A549 (cell line): ENCODE measurements around the gene SDF4. TPM values are rescaled to one million over a fixed set of nuclear protein-coding genes. Genes with fewer than 3 reads are reported as not detected.
A peak's percentile ranks its signal among the peaks of the same experiment; 100 is the strongest.

Experiments used
- ATAC-seq, 2 experiments: fragments of 200-7000 bp in 1 of 2; fragments of >200 bp in 1 of 2; cut with Nextera tagmentation in 1 of 2; cut with Tn5 transposase in 1 of 2; 3 replicates each; pipeline versions ENCODE4 v1.8.0 to v1.9.1; 2018 to 2020; ENCODE audit warnings: mild to moderate bottlenecking in 1 of 2, moderate library complexity in 1 of 2
- CTCF ChIA-PET: fragments of 300-600 bp; sonication (Branson Sonifier 250); formaldehyde crosslinking; extraction: SDS; loops from one replicate; lab custom pipeline; 2021; ENCODE audit warnings: antibody characterized with exemption, inconsistent platforms; lab: Yijun Ruan, JAX
- POLR2A ChIA-PET: fragments of 350-600 bp; formaldehyde crosslinking; extraction: SDS; loops from one replicate; lab custom pipeline; 2021; ENCODE audit warnings: antibody characterized with exemption, inconsistent platforms; lab: Yijun Ruan, JAX
- DNase-seq, 2 experiments: peaks; one replicate each; pipeline versions ENCODE4 v3.0.0 to v3.0.0-alpha.2; 2011 to 2016; ENCODE audit warnings: low read depth in 1 of 2, low spot score in 1 of 2
- FAIRE-seq: peaks from 2 replicates; lab custom pipeline; 2011; peaks lifted over from hg19 to GRCh38; lab: Jason Lieb, UNC
- H3K27ac ChIP-seq, 2 experiments: fragments of >200 bp; sonication (Bioruptor Twin); formaldehyde crosslinking; 3 replicates each; pipeline ENCODE4 v1.5.1; 2016 to 2017
- H3K4me1 ChIP-seq: fragments of >200 bp; sonication (Bioruptor Twin); formaldehyde crosslinking; 3 replicates; pipeline ENCODE4 v1.6.1; 2016
- H3K4me2 ChIP-seq: fragments of >200 bp; sonication (Bioruptor Twin); formaldehyde crosslinking; 3 replicates; pipeline ENCODE4 v1.6.1; 2016
- H3K4me3 ChIP-seq: fragments of >200 bp; sonication (Bioruptor Twin); formaldehyde crosslinking; 3 replicates; pipeline ENCODE4 v1.5.1; 2016
- H3K9me3 ChIP-seq: fragments of >200 bp; sonication (Bioruptor Twin); formaldehyde crosslinking; 3 replicates; pipeline ENCODE4 v1.6.1; 2016
- CHD4 ChIP-seq: fragments of 200-600 bp; sonication (generic); IDR thresholded peaks from 2 replicates; pipeline ENCODE4 v1.6.1; 2016; ENCODE audit warnings: antibody characterized with exemption, mild to moderate bottlenecking, borderline replicate concordance
- ELK1 ChIP-seq: fragments of 150-350 bp; IDR thresholded peaks from 2 replicates; pipeline ENCODE4 v1.6.1; 2014; ENCODE audit warnings: low read depth, mild to moderate bottlenecking, low read length
- FOXS1 ChIP-seq: fragments of 250-450 bp; sonication (Bioruptor Pico); IDR thresholded peaks from 2 replicates; pipeline ENCODE4 v1.5.0; 2020; ENCODE audit warnings: mild to moderate bottlenecking, moderate library complexity
- HMGXB4 ChIP-seq: fragments of 250-450 bp; sonication (Bioruptor Pico); IDR thresholded peaks from 2 replicates; pipeline ENCODE4 v1.5.0; 2021; ENCODE audit warnings: mild to moderate bottlenecking, moderate library complexity, borderline replicate concordance
- HOXA7 ChIP-seq: fragments of 250-450 bp; sonication (Bioruptor Pico); IDR thresholded peaks from 2 replicates; pipeline ENCODE4 v1.5.0; 2020; ENCODE audit warnings: mild to moderate bottlenecking, moderate library complexity
- HOXB5 ChIP-seq: fragments of 250-450 bp; sonication (Bioruptor Pico); IDR thresholded peaks from 2 replicates; pipeline ENCODE4 v1.5.0; 2020; ENCODE audit warnings: mild to moderate bottlenecking, moderate library complexity
- KDM5A ChIP-seq: fragments of 200-600 bp; sonication (generic); IDR thresholded peaks from 2 replicates; pipeline ENCODE4 v1.6.1; 2016; ENCODE audit warnings: antibody characterized with exemption, mild to moderate bottlenecking
- MAZ ChIP-seq: fragments of 150-350 bp; IDR thresholded peaks from 2 replicates; pipeline ENCODE4 v1.6.1; 2014; ENCODE audit warnings: antibody characterized with exemption, low read depth, low read length, borderline replicate concordance
- MYC ChIP-seq: IDR thresholded peaks from 2 replicates; pipeline ENCODE4 v1.6.1; 2012; ENCODE audit warnings: mild to moderate bottlenecking, inconsistent platforms, low read length, improper control_type of control experiment, borderline replicate concordance
- NFE2L2 ChIP-seq: fragments of 150-350 bp; conservative IDR thresholded peaks from 2 replicates; pipeline ENCODE4 v1.6.1; 2014; ENCODE audit warnings: low read length
- PHF8 ChIP-seq: fragments of 200-600 bp; sonication (generic); IDR thresholded peaks from 2 replicates; pipeline ENCODE4 v1.6.1; 2016; ENCODE audit warnings: low read depth, mild to moderate bottlenecking, antibody characterized with exemption, moderate library complexity, borderline replicate concordance
- POLR2A ChIP-seq: IDR thresholded peaks from 2 replicates; pipeline ENCODE4 v1.6.1; 2012; ENCODE audit warnings: mild to moderate bottlenecking, low read length
- RAD21 ChIP-seq, 2 experiments: fragments of >200 bp in 1 of 2; sonication (Bioruptor Twin) in 1 of 2; formaldehyde crosslinking in 1 of 2; IDR thresholded peaks in 1 of 2; conservative IDR thresholded peaks in 1 of 2; 2 replicates in 1 of 2; 3 replicates in 1 of 2; pipeline ENCODE4 v1.6.1; 2012 to 2018; ENCODE audit warnings: inconsistent platforms in 1 of 2
- SREBF2 ChIP-seq: fragments of 450-650 bp; IDR thresholded peaks from 2 replicates; pipeline ENCODE4 v1.6.1; 2014; ENCODE audit warnings: mild to moderate bottlenecking, moderate library complexity
- TFCP2L1 ChIP-seq: fragments of 250-450 bp; sonication (Bioruptor Pico); IDR thresholded peaks from 2 replicates; pipeline ENCODE4 v1.5.0; 2021; ENCODE audit warnings: mild to moderate bottlenecking
- ZC3H11A ChIP-seq: fragments of 450-650 bp; IDR thresholded peaks from 2 replicates; pipeline ENCODE4 v1.6.1; 2014; ENCODE audit warnings: antibody characterized with exemption, mild to moderate bottlenecking
- ZNF302 ChIP-seq: fragments of 250-450 bp; sonication (Bioruptor Pico); IDR thresholded peaks from 2 replicates; pipeline ENCODE4 v1.9.0; 2021; ENCODE audit warnings: inconsistent platforms, mild to moderate bottlenecking, moderate library complexity
- WGBS: methylation state at CpG from one replicate; pipeline ENCODE4 v1.1.6; 2017; ENCODE audit errors: missing lambda C conversion rate; 5-methylcytosine and 5-hydroxymethylcytosine counted together
- polyA plus RNA-seq, 4 experiments: library from polyadenylated mRNA; depleted of rRNA in 3 of 4; stranded (reverse); fragments of >200 nt; fragmentation: RNase III in 1 of 4; extraction: RNeasy Plus Mini Kit Qiagen cat#74134 plus additional on column Dnase treatment in 1 of 4; gene quantifications; 2 replicates in 3 of 4; 3 replicates in 1 of 4; pipeline ENCODE4 v1.2.3, GENCODE V29; 2011 to 2017

Gene SDF4
- polyA plus RNA-seq, 2 of the 4 experiments (the other 2 are of a cell fraction) = 58.3 to 97.4 TPM

- TF ChIP-seq ZC3H11A (no peak), NFE2L2 (no peak), ZNF302 (CRISPR knock-in tag) (no peak), RAD21 (conservative IDR thresholded peaks at IDR 0.05 in 1 of 2, IDR thresholded peaks at IDR 0.05 in 1 of 2) (no peak)
Observed at GRCh38 chr1:1173061-1173792, 58.6 kb downstream of the SDF4 start.

GRCh38 chr1:1171546-1172340 is 60.1 kb downstream of the SDF4 start:
- no peak overlapping the region for H3K4me2 ChIP-seq
- WGBS = 75% methylated on average over 2 of the region's 33 CpGs
- H3K9me3 ChIP-seq = no peaks in the 10 kb centered on the region
- DNase-seq (no peak), FAIRE-seq (no peak), ATAC-seq (no peak)
- POLR2A ChIA-PET = no interaction called here
- CTCF ChIA-PET = interaction anchor here (1.1 kb wide), 1 partner anchor 170 kb away, joined by 3 read pairs; no protein-coding TSS in a partner anchor
- no peak overlapping the region for H3K4me3 ChIP-seq
- TF ChIP-seq PHF8 (no peak), KDM5A (no peak), FOXS1 (CRISPR knock-in tag) (no peak), HMGXB4 (CRISPR knock-in tag) (no peak), CHD4 (no peak), ELK1 (no peak), MAZ (no peak), SREBF2 (no peak), HOXA7 (CRISPR knock-in tag) (no peak), MYC (no peak), POLR2A (no peak)
- no peaks in the 10 kb centered on the region for H3K4me1 ChIP-seq
- H3K27ac ChIP-seq = no peak overlapping the region

More at GRCh38 chr1:1173061-1173792, 58.6 kb downstream of the SDF4 start:
- Histone ChIP-seq H3K4me1 (no peaks in the 10 kb centered on the region), H3K9me3 (no peaks in the 10 kb centered on the region), H3K27ac (no peak overlapping the region), H3K4me3 (no peak overlapping the region), H3K4me2 (no peak overlapping the region)
- no peak for FAIRE-seq
- POLR2A ChIA-PET = no interaction called here
- ATAC-seq = no peak
- CTCF ChIA-PET = interaction anchor here (0.6 kb wide), 1 partner anchor 15 kb away, joined by 3 read pairs; no protein-coding TSS in a partner anchor
- WGBS = 60% methylated on average over 10 of the region's 32 CpGs
- no peak for DNase-seq

DNA sequence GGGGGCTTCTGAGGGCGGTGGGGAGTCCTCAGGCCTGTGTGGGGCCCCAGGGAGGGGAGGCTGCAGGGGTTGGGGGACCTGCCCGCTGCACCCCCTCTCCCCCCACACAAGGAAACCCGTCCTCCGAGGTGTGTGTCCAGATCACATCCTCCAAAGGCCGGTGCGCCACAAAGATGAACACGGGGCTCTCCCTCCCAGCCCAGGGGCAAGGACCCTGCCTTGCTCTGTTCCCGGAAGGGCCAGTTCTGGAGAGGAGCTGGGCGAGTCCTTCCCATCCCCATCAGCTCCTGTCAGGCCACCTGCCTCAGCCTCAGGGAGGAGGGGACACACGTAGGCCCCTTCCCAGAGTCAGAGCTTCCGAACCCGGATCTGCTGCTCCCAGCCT is 60.6 kb downstream of the SDF4 start:
- ChIA-PET POLR2A (no interaction called here), CTCF (interaction anchor here (1.1 kb wide), 1 partner anchor 169 kb away, joined by 3 read pairs; no protein-coding TSS in a partner anchor)
- 73% methylated on average over 11 of the region's 12 CpGs for WGBS
- Histone ChIP-seq H3K9me3 (no peaks in the 10 kb centered on the region), H3K27ac (no peak overlapping the region), H3K4me3 (no peak overlapping the region), H3K4me1 (no peaks in the 10 kb centered on the region), H3K4me2 (no peak overlapping the region)
- no peak for TF ChIP-seq TFCP2L1 (CRISPR knock-in tag)
- TF ChIP-seq HOXB5 (CRISPR knock-in tag) = no peak
- TF ChIP-seq ELK1 = no peak
- DNase-seq (no peak), FAIRE-seq (no peak), ATAC-seq (0 out of 6 replicates have a peak, but pooled peaks of 1 of the 2 experiments have one; percentile 9)
